ENCODE results near the gene DNAH11.
A peak's percentile ranks its signal among the peaks of the same experiment; 100 is the strongest.
"Not testable (repeated sequence)": the region's sequence is repeated elsewhere in the genome, so short reads cannot be mapped to it uniquely, and the experiment has no call there.

The DNAH11 gene

DNA sequence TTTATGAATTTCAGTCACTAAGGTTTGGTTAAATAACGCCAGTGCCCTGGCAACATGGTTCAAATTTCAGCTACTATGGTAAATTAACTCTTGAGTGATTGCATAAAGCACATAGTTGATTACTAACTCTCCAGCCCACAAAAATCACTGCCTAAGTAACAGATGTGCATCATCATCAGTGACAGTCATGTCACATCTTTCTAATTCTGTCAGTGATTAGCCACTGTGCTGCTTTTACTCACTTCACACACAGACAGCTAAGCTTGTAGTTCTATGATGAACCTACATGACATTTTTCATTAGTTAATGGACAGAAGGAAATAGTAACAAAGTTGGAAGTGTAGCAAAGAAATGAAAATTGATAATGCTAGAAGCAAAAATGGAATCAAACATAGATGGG, 108.9 kb downstream of the DNAH11 start:
- no peak for TF ChIP-seq ZFX (IDR thresholded peaks at IDR 0.05)
- TF ChIP-seq, protein P1, sequence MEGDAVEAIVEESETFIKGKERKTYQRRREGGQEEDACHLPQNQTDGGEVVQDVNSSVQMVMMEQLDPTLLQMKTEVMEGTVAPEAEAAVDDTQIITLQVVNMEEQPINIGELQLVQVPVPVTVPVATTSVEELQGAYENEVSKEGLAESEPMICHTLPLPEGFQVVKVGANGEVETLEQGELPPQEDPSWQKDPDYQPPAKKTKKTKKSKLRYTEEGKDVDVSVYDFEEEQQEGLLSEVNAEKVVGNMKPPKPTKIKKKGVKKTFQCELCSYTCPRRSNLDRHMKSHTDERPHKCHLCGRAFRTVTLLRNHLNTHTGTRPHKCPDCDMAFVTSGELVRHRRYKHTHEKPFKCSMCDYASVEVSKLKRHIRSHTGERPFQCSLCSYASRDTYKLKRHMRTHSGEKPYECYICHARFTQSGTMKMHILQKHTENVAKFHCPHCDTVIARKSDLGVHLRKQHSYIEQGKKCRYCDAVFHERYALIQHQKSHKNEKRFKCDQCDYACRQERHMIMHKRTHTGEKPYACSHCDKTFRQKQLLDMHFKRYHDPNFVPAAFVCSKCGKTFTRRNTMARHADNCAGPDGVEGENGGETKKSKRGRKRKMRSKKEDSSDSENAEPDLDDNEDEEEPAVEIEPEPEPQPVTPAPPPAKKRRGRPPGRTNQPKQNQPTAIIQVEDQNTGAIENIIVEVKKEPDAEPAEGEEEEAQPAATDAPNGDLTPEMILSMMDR (conservative IDR thresholded peaks at IDR 0.05) = no peak
- H3K27ac ChIP-seq = no peak overlapping the region

DNA sequence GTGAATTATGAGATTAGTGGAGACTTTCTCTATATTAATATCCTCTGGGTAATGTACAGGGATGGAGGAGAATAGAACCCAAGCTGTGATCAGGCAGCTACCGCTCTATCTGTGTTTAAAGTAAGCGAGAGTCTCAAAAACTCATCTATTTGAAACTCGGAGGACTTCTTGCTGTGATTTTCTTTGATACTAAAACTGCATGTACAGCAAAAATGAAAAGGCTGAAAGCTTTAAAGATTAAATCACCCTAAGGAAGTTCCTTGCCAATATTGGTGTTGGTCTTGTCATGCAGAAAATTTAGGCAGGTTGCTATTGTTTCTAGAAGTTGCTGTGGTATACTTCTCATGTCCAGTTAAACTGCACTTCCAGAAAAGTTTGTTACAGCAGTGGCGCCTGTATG, 110.8 kb downstream of the DNAH11 start:
- no peak overlapping the region for H3K27ac ChIP-seq

DNA sequence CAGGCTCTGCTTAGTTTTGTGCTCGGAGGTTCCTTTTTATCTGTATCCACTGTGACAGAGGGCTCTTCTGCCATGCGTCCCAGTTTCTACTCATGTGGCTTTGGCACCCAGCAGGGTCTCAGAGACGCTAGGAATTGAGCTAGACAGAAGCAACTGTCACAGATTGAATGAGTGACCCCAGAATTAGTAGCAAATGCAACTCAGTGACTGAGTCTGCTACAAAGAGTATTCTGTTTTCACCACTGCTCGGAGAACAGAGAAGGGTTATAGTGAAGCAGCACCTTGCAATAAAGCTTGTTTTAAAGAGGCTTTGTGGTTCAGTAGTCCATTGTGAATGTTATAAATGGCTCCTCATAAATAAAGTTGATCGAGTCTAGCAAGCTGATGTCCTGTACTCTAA, 113.2 kb downstream of the DNAH11 start:
- no peak for TF ChIP-seq ZFX (IDR thresholded peaks at IDR 0.05)
- TF ChIP-seq, protein P1 (conservative IDR thresholded peaks at IDR 0.05) = no peak
- H3K27ac ChIP-seq = no peak overlapping the region

More for the DNA sequence above, 110.8 kb downstream of the DNAH11 start:
- no peak for TF ChIP-seq ZFX (IDR thresholded peaks at IDR 0.05)

DNA sequence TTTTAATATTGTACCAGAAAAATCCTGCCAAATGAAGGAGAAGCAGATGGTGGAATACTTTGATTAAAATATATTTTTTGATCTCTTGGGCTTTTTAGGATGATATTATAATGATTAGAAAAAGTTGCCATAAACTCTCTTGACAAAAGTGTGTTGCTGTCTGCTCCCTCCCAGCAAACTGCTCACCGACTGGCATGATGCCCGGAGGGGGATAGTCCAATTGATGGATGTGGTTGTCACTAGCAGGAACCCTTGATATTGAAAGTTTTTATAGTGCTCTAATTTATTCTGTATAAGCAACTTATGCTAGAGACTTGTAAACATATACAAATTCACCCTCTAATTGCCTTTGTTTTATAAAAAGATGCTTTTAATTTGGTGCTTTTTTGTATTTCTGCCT, 114.0 kb downstream of the DNAH11 start:
- TF ChIP-seq ZFX (IDR thresholded peaks at IDR 0.05) = no peak
- TF ChIP-seq, protein P1 (conservative IDR thresholded peaks at IDR 0.05) = no peak
- H3K27ac ChIP-seq = no peak overlapping the region

DNA sequence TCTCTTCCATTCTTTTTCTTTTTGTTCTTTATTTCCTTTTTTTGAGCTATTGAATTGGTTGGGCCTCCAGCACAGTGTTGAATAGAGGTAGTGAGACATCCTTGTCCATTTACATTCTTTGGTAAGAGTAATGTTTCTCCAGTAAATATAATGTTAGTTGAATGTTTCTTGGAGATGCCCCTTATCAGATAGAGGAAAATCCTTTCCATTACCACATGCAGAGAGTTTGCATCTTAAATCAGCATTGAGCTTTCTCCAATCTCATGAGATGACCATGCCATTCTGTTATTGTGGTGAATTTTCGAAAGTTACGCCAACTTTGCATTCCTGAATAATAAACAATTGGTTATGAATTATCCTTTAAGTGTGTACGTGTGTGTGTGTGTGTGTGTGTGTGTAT, 127.7 kb downstream of the DNAH11 start:
- no peak for TF ChIP-seq ZFX (IDR thresholded peaks at IDR 0.05)
- TF ChIP-seq, protein P1 (conservative IDR thresholded peaks at IDR 0.05) = no peak
- no peak overlapping the region for H3K27ac ChIP-seq

DNA sequence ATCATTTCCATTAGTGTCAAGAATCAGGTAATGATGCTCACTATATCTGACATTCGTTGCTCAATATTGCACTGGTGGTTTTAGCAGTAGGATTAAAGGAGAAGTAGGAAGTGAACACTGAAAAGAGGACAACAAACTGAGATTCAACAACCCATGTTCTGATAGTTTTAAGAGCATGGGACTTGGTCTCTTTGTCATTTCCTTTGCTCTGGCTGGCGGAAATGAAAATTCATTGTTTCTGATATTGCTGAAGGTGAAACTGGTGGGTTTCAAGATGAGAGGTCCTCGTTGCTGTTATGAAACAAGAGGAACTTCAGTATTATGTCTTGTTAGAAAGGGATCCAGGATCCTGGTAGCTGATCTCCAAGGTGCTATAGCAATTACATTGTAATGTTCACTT, 129.0 kb downstream of the DNAH11 start:
- TF ChIP-seq, protein P1 (conservative IDR thresholded peaks at IDR 0.05) = no peak
- no peak for TF ChIP-seq ZFX (IDR thresholded peaks at IDR 0.05)

DNA sequence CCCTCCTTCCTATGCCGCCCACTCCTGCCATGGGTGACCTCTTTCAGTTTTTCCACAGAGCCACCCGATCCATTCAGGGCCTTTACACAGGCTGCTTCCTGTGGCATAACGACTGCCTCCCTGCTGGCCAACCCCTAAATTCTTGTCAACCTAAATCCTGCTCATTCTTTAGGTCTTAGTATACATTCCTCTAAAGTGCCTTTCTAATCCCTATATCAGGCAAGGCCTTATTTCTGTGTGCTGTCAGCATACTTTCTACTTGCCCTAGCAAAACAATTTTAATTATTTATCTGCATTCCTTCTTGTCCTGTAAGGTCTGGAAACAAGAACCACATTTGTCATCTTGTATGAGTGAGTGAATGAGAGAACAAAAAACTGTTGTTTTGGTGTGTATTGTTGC, 132.4 kb downstream of the DNAH11 start:
- TF ChIP-seq, protein P1 (conservative IDR thresholded peaks at IDR 0.05) = no peak
- TF ChIP-seq ZFX (IDR thresholded peaks at IDR 0.05) = no peak
- no peak overlapping the region for H3K27ac ChIP-seq

More for the DNA sequence above, 129.0 kb downstream of the DNAH11 start:
- H3K27ac ChIP-seq = no peak overlapping the region

DNA sequence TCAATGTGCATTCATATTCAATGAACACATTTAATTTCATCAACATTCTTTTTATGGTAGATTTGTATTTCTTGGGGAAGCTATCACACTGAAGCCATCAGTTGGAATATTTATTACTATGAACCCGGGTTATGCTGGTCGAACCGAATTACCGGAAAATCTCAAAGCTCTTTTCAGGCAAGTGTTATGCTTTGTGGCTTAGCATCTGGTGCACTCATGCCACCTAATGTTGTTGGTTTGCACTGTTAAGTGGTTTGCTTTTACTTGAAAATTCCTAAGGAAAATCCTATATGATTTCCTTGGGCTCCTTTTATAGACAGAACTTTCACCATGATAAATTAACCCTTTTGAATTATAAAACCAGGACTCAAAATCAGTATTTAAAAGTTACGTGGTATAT, 147.9 kb downstream of the DNAH11 start:
- no peak overlapping the region for H3K27ac ChIP-seq
- TF ChIP-seq ZFX (IDR thresholded peaks at IDR 0.05) = no peak
- TF ChIP-seq, protein P1 (conservative IDR thresholded peaks at IDR 0.05) = peak; percentile 31; the same call in 1 of the 2 replicates

DNA sequence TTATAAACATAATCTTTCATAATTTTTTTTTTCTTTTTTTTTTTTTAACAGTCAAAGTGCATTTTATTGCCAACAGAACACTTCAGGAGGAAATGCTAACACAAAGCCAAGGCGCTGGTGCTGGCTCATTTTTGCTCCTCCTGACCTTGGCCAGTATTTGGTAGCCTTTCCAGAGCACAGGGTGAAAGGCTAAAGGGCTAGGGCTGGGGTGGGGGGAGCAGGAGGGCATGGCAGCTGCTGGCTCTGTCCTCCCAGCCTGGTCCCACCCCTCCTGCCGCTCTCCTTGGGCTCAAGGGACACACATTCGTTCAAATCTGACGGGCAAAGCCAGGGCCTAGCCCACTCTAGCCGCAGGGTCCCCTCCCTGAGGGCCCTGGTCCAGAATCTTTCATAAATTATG, 148.3 kb downstream of the DNAH11 start:
- H3K27ac ChIP-seq = not testable (repeated sequence)

DNA sequence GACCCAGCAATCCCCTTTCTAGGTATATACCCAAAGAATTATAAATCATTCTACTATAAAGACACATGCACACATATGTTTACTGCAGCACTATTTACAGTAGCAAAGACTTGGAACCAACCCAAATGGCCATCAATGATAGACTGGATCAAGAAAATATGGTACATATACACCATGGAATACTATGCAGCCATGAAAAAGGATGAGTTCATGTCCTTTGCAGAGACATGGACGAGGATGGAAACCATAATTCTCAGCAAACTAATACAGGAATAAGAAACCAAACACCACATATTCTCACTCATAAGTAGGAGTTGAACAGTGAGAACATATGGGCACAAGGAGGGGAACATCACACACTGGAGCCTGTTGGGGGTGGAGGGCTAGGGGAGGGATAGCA, 157.7 kb downstream of the DNAH11 start:
- H3K27ac ChIP-seq = not testable (repeated sequence)

Measured in C4-2B (cell line).